GM23338 (cell line): ENCODE measurements around the gene HDAC1.

Source experiments
- CREB1 ChIP-seq: fragments of 250-450 bp; sonication (Bioruptor Pico); IDR thresholded peaks from 2 replicates; pipeline ENCODE4 v1.5.0; 2020; ENCODE audit warnings: low read depth, mild to moderate bottlenecking, moderate library complexity
- EZH2 ChIP-seq: fragments of 200-600 bp; sonication (generic); IDR thresholded peaks from one replicate; pipeline ENCODE4 v1.8.0; 2017; ENCODE audit warnings: antibody characterized with exemption, mild to moderate bottlenecking, low read depth; ENCODE audit not compliant: unreplicated experiment
- EZH2phosphoT487 ChIP-seq: fragments of 200-600 bp; sonication (generic); IDR thresholded peaks from one replicate; pipeline ENCODE4 v1.8.1; 2018; ENCODE audit warnings: antibody characterized with exemption; ENCODE audit not compliant: unreplicated experiment
- NANOG ChIP-seq: IDR thresholded peaks from 2 replicates; pipeline ENCODE4 v1.6.1; 2016; ENCODE audit warnings: antibody characterized with exemption, borderline replicate concordance
- POLR2AphosphoS5 ChIP-seq: IDR thresholded peaks from 2 replicates; pipeline ENCODE4 v1.6.1; 2016; ENCODE audit warnings: antibody characterized with exemption, low read depth
- TF ChIP-seq, protein P1 (sequence below), 2 experiments: fragments of 200-600 bp in 1 of 2; sonication (generic) in 1 of 2; conservative IDR thresholded peaks; 2 replicates each; pipeline versions ENCODE4 v1.5.1 to v1.6.1; 2016 to 2017; ENCODE audit warnings: antibody characterized with exemption in 2 of 2, low read depth in 2 of 2, mild to moderate bottlenecking in 2 of 2, moderate library complexity in 1 of 2
- TF ChIP-seq, protein P2 (sequence below): IDR thresholded peaks from one replicate; pipeline ENCODE4 v1.6.1; 2018; ENCODE audit warnings: antibody characterized with exemption; ENCODE audit not compliant: unreplicated experiment

- TF ChIP-seq, protein P1, sequence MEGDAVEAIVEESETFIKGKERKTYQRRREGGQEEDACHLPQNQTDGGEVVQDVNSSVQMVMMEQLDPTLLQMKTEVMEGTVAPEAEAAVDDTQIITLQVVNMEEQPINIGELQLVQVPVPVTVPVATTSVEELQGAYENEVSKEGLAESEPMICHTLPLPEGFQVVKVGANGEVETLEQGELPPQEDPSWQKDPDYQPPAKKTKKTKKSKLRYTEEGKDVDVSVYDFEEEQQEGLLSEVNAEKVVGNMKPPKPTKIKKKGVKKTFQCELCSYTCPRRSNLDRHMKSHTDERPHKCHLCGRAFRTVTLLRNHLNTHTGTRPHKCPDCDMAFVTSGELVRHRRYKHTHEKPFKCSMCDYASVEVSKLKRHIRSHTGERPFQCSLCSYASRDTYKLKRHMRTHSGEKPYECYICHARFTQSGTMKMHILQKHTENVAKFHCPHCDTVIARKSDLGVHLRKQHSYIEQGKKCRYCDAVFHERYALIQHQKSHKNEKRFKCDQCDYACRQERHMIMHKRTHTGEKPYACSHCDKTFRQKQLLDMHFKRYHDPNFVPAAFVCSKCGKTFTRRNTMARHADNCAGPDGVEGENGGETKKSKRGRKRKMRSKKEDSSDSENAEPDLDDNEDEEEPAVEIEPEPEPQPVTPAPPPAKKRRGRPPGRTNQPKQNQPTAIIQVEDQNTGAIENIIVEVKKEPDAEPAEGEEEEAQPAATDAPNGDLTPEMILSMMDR (conservative IDR thresholded peaks at IDR 0.05; ENCODE audit: low read depth in 2 of 2): no peak
- TF ChIP-seq EZH2 (no peak), EZH2phosphoT487 (no peak), NANOG (no peak), POLR2AphosphoS5 (no peak), CREB1 (CRISPR knock-in tag) (no peak)
- TF ChIP-seq, protein P2, sequence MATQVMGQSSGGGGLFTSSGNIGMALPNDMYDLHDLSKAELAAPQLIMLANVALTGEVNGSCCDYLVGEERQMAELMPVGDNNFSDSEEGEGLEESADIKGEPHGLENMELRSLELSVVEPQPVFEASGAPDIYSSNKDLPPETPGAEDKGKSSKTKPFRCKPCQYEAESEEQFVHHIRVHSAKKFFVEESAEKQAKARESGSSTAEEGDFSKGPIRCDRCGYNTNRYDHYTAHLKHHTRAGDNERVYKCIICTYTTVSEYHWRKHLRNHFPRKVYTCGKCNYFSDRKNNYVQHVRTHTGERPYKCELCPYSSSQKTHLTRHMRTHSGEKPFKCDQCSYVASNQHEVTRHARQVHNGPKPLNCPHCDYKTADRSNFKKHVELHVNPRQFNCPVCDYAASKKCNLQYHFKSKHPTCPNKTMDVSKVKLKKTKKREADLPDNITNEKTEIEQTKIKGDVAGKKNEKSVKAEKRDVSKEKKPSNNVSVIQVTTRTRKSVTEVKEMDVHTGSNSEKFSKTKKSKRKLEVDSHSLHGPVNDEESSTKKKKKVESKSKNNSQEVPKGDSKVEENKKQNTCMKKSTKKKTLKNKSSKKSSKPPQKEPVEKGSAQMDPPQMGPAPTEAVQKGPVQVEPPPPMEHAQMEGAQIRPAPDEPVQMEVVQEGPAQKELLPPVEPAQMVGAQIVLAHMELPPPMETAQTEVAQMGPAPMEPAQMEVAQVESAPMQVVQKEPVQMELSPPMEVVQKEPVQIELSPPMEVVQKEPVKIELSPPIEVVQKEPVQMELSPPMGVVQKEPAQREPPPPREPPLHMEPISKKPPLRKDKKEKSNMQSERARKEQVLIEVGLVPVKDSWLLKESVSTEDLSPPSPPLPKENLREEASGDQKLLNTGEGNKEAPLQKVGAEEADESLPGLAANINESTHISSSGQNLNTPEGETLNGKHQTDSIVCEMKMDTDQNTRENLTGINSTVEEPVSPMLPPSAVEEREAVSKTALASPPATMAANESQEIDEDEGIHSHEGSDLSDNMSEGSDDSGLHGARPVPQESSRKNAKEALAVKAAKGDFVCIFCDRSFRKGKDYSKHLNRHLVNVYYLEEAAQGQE: no peak
Measured at GRCh38 chr1:32376199-32376598, 84.3 kb downstream of the HDAC1 start.
